Coronary artery (tissue), 2 donors: ENCODE results near the gene CFAP65.
A peak's percentile ranks its signal among the peaks of the same experiment; 100 is the strongest.

ENCODE experiments used
- DNase-seq: peaks from one replicate; pipeline ENCODE4 v3.0.0-alpha.2; 2017; ENCODE audit warnings: low spot score
- H3K27ac ChIP-seq, 2 donors: fragments of 200-600 bp; sonication (generic); one replicate each; pipeline ENCODE4 v1.5.1; 2016 to 2019
- H3K4me3 ChIP-seq: fragments of 200-600 bp; sonication (generic); 2 replicates; pipeline ENCODE4 v1.5.1; 2016; ENCODE audit warnings: mild to moderate bottlenecking, moderate library complexity
- TF ChIP-seq, protein P1 (sequence below): fragments of 200-600 bp; sonication (generic); IDR thresholded peaks from one replicate; pipeline ENCODE4 v1.5.1; 2019; ENCODE audit warnings: antibody characterized with exemption

The CFAP65 gene

DNA sequence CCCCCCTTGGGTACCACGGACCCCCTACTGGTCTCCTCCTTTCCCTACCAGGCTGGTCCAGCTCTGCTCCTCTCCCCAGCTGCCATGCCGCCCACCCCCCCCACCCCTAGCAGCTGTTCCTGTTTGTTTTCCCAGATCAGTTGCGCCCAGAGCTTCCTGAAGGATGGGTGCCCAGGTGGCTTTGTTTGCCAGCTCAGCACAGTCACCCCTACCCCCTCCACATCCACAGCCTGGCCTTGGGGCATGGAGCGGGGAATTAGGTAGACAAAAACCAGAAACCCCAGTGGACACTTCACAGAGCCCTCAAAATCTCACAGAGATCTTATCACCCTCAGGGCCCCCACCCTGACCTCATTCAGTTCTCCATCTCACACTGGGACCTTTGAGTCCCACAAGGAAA, 44.4 kb downstream of the CFAP65 start:
- no peak for DNase-seq
- no peak overlapping the region for H3K4me3 ChIP-seq
- TF ChIP-seq, protein P1, sequence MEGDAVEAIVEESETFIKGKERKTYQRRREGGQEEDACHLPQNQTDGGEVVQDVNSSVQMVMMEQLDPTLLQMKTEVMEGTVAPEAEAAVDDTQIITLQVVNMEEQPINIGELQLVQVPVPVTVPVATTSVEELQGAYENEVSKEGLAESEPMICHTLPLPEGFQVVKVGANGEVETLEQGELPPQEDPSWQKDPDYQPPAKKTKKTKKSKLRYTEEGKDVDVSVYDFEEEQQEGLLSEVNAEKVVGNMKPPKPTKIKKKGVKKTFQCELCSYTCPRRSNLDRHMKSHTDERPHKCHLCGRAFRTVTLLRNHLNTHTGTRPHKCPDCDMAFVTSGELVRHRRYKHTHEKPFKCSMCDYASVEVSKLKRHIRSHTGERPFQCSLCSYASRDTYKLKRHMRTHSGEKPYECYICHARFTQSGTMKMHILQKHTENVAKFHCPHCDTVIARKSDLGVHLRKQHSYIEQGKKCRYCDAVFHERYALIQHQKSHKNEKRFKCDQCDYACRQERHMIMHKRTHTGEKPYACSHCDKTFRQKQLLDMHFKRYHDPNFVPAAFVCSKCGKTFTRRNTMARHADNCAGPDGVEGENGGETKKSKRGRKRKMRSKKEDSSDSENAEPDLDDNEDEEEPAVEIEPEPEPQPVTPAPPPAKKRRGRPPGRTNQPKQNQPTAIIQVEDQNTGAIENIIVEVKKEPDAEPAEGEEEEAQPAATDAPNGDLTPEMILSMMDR = no peak
- H3K27ac ChIP-seq = no peak overlapping the region

DNA sequence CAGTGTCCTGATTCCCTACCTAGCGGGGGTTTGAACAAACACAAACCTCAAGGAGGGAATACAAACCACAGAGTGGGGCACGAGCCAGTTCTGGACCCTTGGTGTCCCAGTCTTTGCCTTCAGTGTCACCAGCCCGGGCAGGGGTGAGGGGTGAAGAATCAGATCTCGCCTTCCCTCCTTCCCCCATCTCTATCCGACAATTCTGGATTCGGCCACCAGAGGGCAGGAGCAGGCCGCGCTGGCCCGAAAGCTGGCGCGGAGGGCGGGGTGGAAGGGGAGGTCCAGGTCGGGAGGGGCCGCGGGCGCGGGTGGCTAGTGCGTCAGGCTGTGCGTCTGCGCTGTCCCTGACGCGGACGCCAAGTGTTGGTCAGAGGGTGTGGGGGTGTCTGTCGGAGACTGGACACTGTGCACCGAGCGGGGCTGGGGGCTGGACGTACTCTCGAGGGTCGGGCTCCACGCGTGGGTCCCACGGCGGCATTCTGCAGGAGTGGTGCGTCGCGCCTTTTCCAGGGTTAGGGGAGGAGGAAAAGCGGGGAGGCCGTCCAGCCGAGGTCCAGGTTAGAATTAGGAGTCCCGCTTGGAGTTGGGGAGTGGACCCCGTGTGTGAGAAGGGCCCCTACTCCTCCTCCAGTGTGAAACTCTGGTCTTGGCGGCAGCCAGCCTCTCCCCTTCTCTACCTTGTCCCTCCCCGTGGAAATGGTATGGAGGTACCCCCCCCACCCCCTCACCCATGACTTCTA, 45.2 kb downstream of the CFAP65 start:
- H3K27ac ChIP-seq = no peak overlapping the region
- DNase-seq = peak; percentile 87
- peak overlapping the region; percentile 70 for H3K4me3 ChIP-seq
- TF ChIP-seq, protein P1 = peak; percentile 95

DNA sequence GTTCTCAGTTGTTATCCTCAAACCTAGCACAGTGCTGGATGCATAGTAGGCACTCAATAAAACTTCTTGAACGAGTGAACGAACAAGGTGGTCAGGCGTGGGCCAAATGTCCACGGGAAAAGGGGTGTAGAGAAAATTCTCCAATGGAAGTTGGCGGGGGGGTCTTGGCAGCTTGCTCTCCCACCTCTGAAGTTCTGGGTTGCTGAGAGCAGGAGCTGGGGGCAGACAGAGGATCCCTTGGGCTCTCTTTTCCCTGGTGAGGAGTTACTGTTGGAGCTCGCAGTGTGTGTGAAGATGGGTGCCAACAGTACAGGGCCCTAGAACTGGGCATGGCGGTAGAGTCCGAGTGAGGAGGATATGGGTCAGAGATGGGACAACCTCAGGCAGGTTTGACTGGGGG, 45.8 kb downstream of the CFAP65 start:
- H3K4me3 ChIP-seq = peak overlapping the region; percentile 70
- TF ChIP-seq, protein P1 = no peak
- H3K27ac ChIP-seq = no peak overlapping the region
- DNase-seq = no peak

DNA sequence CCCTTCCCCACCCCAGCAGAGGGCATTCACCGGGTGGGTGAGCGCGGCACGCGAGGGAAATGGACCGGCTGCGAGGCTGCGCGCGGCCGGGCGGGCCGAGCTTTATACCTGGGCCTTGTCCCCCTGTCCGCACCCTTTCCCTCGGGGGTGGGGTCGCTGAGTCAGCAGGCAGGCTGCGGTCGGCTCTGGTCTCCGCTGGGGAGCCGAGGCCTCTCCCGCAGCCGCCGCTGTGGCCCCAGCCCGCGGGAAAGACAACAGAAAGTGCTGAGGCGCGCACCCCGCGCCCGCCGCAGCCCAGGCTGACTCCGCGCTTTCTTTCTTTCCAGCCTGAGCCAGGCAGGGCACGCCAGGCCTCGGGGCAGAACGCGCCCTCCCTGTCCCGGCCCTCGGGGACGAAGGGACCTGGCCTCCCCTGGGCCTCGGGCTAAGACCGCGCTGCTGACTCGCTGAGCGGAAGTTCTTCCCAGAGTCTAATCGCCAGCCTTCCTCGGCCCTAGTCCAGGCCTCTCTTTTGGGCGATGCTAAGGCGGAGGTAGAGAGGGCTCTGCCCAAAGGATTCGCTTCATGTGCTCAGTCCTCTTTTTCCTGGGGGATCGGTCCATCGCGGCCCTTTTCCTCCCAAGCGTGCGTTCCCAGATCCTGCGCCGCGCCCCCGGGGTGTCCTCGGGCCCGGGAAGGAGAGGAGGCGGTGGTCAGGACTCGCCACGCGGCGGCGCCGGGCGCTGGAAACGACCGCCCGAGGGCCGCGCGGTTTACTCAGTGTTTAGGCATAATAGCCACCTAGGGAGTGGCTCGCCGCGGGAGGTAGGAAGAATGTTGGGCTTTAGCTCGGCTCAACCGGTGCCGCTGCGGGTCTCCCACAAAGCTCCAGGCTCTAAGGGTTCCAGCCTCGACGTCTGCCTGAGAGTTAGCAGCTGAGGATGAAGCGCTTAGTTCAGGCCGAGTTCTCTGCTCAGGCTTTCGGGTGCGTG, 47.7 kb downstream of the CFAP65 start, which contains the start of gene CRYBA2:
CRYBA2 (minus strand) TSS at position 78 of the 971 bp plus-strand sequence. CDS start 246 bp downstream, outside the sequence.
- Histone ChIP-seq H3K4me3 (peak within 1 kb of the TSS; percentile 68), H3K27ac (no peak within 1 kb of the TSS)
- no peak for DNase-seq
- TF ChIP-seq, protein P1 = no peak

DNA sequence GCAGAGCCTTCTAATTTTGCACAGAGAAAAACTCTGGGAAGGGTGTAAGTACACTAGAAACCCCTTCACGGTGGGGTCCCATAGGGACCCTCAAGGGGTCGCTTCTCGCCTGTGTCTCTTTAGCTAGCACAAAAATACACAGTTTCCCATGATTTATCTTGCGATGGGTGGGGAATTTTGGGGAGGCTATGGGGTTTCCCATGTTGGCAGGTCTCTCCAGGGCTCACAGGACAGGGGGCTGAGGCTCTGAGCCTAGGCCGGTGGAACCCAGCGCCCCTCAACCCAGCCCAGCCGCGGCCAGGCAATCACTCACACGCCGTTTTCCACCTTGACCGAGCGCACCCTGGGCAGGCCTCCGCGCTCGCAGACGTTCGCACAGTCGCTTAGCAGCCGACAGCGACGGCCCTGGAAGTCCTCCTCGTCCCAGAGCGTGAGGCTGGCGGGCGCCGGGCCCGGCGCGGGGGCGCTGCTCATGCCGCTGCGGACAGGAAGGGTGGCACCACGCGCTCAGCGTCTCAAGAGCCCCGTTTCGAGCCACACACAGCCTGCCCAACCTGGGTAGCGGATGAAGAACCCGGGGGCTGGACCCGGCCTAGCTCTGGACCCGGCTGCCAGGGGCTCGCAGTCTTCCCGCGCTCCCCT, 48.5 kb downstream of the CFAP65 start:
- TF ChIP-seq, protein P1 = no peak
- DNase-seq = no peak
- Histone ChIP-seq H3K27ac (no peak overlapping the region), H3K4me3 (peak overlapping the region; percentile 68)

DNA sequence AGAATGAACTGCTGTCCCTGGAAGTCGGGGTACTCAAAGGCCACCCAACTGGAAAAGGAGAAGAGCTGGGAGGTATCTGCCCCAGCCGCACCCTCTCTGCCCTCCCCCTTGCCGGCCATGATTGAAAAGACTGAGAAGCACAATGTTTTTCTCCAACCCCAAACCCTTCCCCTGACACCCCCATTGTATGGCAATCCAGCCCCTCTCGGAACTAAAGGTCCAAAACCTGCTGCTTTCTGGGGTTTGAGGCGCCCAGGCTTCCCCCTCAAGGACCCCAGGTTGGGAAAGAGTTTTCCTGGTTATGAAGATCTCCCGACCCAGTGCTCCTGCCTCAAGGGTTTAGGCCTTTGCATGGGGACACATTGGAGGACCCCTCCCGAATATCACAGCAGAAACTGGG, 49.1 kb downstream of the CFAP65 start:
- no peak for DNase-seq
- TF ChIP-seq, protein P1 = no peak
- Histone ChIP-seq H3K27ac (no peak overlapping the region), H3K4me3 (no peak overlapping the region)
